Activated T-cell treated with anti-CD3 and anti-CD28 coated beads, Interleukin-2, amount 50 U/mL, for 4 hours (primary cell): Measurements from ENCODE around the gene LGALS7. TPM values are rescaled to one million over a fixed set of nuclear protein-coding genes. Genes with fewer than 3 reads are reported as not detected.
"Not testable (repeated sequence)": the region's sequence is repeated elsewhere in the genome, so short reads cannot be mapped to it uniquely, and the experiment has no call there.

Experiments
- ATAC-seq, 2 donors: fragments of 200-7000 bp; cut with Tn5 transposase; one replicate each; pipeline ENCODE4 v1.10.0; 2021
- DNase-seq: peaks from one replicate; pipeline ENCODE4 v3.0.0-alpha.2; 2020
- H3K27me3 Mint-ChIP-seq: one replicate; pipeline ENCODE4 v1.8.0; 2021; ENCODE audit warnings: low read depth, mixed read lengths
- H3K36me3 Mint-ChIP-seq: one replicate; pipeline ENCODE4 v1.8.0; 2022; ENCODE audit warnings: mixed read lengths; ENCODE audit not compliant: insufficient read depth
- H3K4me1 Mint-ChIP-seq: one replicate; pipeline ENCODE4 v1.8.0; 2021; ENCODE audit warnings: low read depth, mixed read lengths
- H3K4me3 Mint-ChIP-seq: one replicate; pipeline ENCODE4 v1.8.0; 2021; ENCODE audit warnings: mild to moderate bottlenecking, moderate library complexity, mixed read lengths
- H3K9me3 Mint-ChIP-seq: one replicate; pipeline ENCODE4 v1.8.0; 2021; ENCODE audit warnings: mixed read lengths
- total RNA-seq, 3 donors: library from RNA; stranded (reverse); gene quantifications; one replicate each; pipeline ENCODE4 v1.2.1, GENCODE V29; 2021

The LGALS7 gene
- total RNA-seq, 3 donors from 2014 or later: not detected

DNA sequence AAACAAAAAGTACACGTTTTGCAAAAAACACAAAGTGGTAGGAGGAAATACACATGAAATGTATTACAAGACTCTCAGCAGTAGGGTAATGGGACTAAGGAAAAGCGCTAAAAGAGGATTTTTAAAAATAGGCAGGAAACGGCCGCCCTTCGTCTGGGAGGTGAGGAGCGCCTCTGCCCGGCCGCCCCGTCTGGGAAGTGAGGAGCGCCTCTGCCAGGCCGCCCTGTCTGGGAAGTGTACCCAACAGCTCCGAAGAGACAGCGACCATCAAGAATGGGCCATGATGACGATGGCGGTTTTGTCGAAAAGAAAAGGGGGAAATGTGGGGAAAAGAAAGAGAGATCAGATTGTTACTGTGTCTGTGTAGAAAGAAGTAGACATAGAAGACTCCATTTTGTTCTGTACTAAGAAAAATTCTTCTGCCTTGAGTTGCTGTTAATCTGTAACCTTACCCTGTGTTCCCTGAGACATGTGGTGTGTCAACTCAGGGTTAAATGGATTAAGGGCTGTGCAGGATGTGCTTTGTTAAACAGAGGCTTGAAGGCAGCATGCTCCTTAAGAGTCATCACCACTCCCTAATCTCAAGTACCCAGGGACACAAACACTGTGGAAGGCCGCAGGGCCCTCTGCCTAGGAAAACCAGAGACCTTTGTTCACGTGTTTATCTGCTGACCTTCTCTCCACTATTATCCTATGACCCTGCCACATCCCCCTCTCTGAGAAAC, 34.2 kb upstream of the LGALS7 start:
- not testable (repeated sequence) for ATAC-seq, H3K27me3 Mint-ChIP-seq, H3K4me3 Mint-ChIP-seq, H3K36me3 Mint-ChIP-seq, H3K4me1 Mint-ChIP-seq, H3K9me3 Mint-ChIP-seq, DNase-seq

- Mint-ChIP-seq H3K36me3 (no peaks in the 10 kb centered on the region), H3K9me3 (no peaks in the 10 kb centered on the region), H3K4me1 (peaks cover 4% of the 10 kb centered on the region), H3K27me3 (no peaks in the 10 kb centered on the region), H3K4me3 (no peak overlapping the region)
- DNase-seq (no peak), ATAC-seq (no peak)
These were observed 33.1 kb upstream of the LGALS7 start for GRCh38 chr19:38806371-38806770.

DNA sequence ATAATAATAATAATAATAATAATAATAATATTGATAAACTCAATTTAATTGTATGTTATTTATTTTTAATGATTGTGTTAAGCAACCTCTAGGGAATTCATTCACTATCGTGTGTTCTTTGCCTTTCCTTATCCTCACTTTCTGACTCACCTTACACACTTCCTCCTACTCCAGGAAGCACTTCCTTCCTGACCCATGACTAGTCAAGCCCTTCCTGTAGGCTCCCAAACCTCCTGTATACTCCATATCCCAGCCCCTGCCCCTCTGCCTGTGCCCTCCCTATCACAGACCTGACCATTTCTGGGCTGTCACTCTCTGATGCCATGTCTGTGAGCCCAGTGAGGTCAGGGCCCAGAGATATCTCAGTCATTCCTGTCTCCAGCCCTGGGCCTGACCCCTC, 31.9 kb upstream of the LGALS7 start:
- ATAC-seq: no peak
- H3K27me3 Mint-ChIP-seq: no peaks in the 10 kb centered on the region
- peaks cover 4% of the 10 kb centered on the region for H3K4me1 Mint-ChIP-seq
- no peak overlapping the region for H3K4me3 Mint-ChIP-seq
- DNase-seq: no peak
- H3K36me3 Mint-ChIP-seq: no peaks in the 10 kb centered on the region
- no peaks in the 10 kb centered on the region for H3K9me3 Mint-ChIP-seq

DNA sequence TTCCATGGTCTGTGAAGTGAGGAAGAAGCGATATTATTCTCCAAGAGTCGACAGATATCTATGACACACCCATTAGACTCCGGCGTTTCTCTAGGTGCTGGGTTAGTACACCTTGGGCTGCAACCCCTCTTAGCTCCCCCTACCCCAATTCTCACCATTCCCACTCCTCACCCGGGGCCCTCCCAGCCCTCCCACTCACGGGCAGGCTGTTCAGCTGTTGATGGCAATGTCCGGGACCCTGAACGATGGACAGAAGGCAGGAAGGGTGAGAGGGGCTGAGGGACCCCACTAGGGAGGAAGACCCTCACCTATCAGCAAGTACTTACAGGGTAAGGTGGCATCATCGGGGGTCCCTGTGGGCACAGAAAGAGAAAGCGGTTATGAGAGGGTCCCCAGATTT, 30.2 kb upstream of the LGALS7 start:
- DNase-seq (no peak), ATAC-seq (no peak)
- no peaks in the 10 kb centered on the region for H3K9me3 Mint-ChIP-seq
- no peak overlapping the region for H3K4me3 Mint-ChIP-seq
- H3K4me1 Mint-ChIP-seq: peaks cover 4% of the 10 kb centered on the region
- H3K27me3 Mint-ChIP-seq: no peaks in the 10 kb centered on the region
- H3K36me3 Mint-ChIP-seq: no peaks in the 10 kb centered on the region

- Mint-ChIP-seq H3K4me1 (peaks cover 4% of the 10 kb centered on the region), H3K4me3 (no peak overlapping the region), H3K36me3 (no peaks in the 10 kb centered on the region), H3K9me3 (no peaks in the 10 kb centered on the region), H3K27me3 (no peaks in the 10 kb centered on the region)
- DNase-seq (no peak), ATAC-seq (no peak)
These were observed 28.2 kb upstream of the LGALS7 start for GRCh38 chr19:38801359-38802095.

DNA sequence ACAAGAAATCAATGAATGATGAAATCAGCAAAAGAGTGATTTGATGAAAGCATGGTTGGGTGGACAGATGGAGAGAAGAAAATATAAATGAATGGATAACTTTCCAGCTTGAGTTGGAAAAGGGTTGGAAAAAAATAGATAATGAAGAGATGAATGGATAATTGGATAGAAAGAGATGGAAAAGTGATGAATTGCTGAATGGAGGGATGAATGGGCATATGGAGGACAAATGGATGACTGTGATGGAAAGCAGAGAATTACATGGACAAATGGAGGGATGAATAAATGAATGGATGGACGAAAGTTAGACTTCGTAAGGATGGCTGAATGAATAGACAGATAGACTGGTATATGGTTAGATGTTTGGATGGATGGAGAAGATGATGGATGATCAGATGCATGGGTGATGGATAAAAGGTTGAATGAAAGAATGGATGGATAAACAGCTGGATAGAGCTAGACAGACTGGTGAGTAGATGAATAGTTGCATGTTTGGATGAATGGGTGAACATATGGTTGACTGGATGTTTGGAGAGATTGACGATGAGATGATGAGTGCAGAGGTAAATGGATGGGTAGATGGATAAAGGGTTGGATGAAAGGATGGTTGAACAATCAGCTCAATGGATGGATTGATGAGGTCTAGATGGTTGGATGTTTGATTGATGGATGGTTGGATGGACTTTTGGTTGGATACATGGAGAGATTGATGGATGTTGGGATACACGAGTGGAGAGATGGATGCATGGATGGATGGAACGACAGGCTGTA, 27.4 kb upstream of the LGALS7 start:
- no peaks in the 10 kb centered on the region for H3K9me3 Mint-ChIP-seq
- peaks cover 4% of the 10 kb centered on the region for H3K4me1 Mint-ChIP-seq
- DNase-seq: no peak
- H3K36me3 Mint-ChIP-seq: no peaks in the 10 kb centered on the region
- no peak overlapping the region for H3K4me3 Mint-ChIP-seq
- ATAC-seq: no peak
- H3K27me3 Mint-ChIP-seq: no peaks in the 10 kb centered on the region

DNA sequence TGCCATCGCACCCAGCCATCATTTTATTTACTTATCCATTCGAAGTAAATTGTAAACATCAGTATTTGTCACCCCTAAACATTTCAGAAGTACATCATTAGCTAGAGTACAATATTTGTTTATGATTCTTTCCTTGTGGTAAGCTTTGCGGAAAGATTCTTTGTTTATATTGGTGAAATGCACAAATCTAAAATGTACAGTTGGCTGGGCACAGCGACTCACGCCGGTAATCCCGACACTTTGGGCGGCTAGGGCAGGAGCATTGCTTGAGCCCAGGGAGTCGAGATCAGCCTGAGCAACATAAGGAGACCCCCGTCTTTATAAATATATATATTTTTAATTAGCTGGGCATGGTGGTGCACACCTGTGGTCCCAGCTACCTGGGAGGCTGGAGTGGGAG, 25.8 kb upstream of the LGALS7 start:
- Mint-ChIP-seq H3K36me3 (no peaks in the 10 kb centered on the region), H3K4me3 (no peak overlapping the region), H3K27me3 (no peaks in the 10 kb centered on the region), H3K4me1 (no peaks in the 10 kb centered on the region), H3K9me3 (no peaks in the 10 kb centered on the region)
- no peak for DNase-seq
- ATAC-seq: no peak

GRCh38 chr19:38797781-38798180, 24.5 kb upstream of the LGALS7 start:
- H3K36me3 Mint-ChIP-seq, H3K27me3 Mint-ChIP-seq, DNase-seq, H3K9me3 Mint-ChIP-seq, H3K4me1 Mint-ChIP-seq, H3K4me3 Mint-ChIP-seq, ATAC-seq: not testable (repeated sequence)

GRCh38 chr19:38796154-38796553, 22.8 kb upstream of the LGALS7 start:
- Mint-ChIP-seq H3K36me3 (no peaks in the 10 kb centered on the region), H3K27me3 (no peaks in the 10 kb centered on the region)
- no peak for ATAC-seq

DNA sequence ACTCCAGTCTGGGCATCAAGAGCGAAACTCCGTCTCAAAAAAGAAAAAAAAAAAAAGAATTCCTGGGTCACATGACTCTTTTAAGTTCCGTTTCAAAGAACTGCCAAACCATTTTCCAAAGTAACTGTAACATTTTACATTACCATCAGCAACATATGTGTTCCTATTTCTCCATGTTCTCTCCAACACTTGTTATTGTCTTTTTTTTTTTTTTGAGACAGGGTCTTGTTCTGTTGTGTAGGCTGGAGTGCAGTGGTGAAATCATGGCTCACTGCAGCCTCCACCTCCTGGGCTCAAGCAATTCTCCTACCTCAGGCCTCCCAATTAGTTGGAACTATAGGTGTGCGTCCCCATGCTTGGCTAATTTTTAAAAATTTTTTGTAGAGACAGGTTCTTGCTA, 22.2 kb upstream of the LGALS7 start:
- peaks cover 6% of the 10 kb centered on the region for H3K4me1 Mint-ChIP-seq
- H3K36me3 Mint-ChIP-seq: no peaks in the 10 kb centered on the region
- ATAC-seq: no peak
- no peak for DNase-seq
- no peaks in the 10 kb centered on the region for H3K9me3 Mint-ChIP-seq
- H3K27me3 Mint-ChIP-seq: no peaks in the 10 kb centered on the region
- H3K4me3 Mint-ChIP-seq: no peak overlapping the region

More at GRCh38 chr19:38796154-38796553, 22.8 kb upstream of the LGALS7 start:
- no peaks in the 10 kb centered on the region for H3K9me3 Mint-ChIP-seq
- H3K4me3 Mint-ChIP-seq: no peak overlapping the region
- peaks cover 6% of the 10 kb centered on the region for H3K4me1 Mint-ChIP-seq
- no peak for DNase-seq

DNA sequence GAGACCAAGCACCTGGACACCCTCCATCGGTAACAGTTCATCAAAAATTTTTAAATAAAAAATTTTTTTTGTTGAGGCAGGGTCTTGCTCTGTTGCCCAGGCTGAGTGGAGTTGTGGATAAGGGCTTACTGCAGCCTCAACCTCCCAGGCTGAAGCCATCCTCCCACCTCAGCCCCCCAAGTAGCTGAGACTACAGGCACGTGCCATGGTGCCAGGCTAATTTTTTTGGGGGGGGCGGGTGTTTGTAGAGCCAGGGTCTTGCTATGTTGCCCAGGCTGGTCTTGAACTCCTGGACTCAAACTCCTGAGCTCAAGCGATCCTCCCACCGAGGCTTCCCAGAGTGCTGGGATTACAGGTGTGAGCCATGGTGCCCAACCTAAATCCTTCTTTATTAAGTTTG, 20.4 kb upstream of the LGALS7 start:
- ATAC-seq (no peak), DNase-seq (no peak)
- Mint-ChIP-seq H3K4me3 (no peak overlapping the region), H3K4me1 (peaks cover 6% of the 10 kb centered on the region), H3K27me3 (no peaks in the 10 kb centered on the region), H3K9me3 (no peaks in the 10 kb centered on the region), H3K36me3 (no peaks in the 10 kb centered on the region)

DNA sequence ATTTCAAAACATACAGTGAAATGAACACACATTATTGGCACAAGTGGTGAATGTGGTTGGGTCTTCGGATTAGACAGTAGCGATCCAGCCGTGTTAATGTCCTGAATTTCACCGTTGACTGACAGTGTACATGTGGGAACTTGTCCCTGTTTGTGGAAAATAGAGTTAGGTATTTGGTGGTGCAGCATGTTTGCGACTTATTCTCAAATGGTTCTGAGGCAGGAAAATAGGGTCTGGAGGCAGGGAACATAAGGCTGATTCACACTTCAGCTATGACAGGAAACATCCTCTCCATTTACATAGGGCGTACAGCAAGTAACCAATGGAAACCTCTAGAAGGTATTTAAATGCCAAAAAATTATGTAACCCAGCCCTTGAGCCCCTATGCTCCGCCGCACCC, 19.9 kb upstream of the LGALS7 start:
- H3K36me3 Mint-ChIP-seq: no peaks in the 10 kb centered on the region
- no peak for ATAC-seq
- peak overlapping the region; percentile 13 for H3K4me3 Mint-ChIP-seq
- no peaks in the 10 kb centered on the region for H3K9me3 Mint-ChIP-seq
- H3K27me3 Mint-ChIP-seq: no peaks in the 10 kb centered on the region
- DNase-seq: no peak
- peaks cover 6% of the 10 kb centered on the region for H3K4me1 Mint-ChIP-seq

- no peaks in the 10 kb centered on the region for H3K27me3 Mint-ChIP-seq
- ATAC-seq: peak; percentile 23 to 35
- DNase-seq: peak; percentile 11
- no peaks in the 10 kb centered on the region for H3K9me3 Mint-ChIP-seq
- peaks cover 6% of the 10 kb centered on the region for H3K4me1 Mint-ChIP-seq
- H3K4me3 Mint-ChIP-seq: peak overlapping the region; percentile 13
- no peaks in the 10 kb centered on the region for H3K36me3 Mint-ChIP-seq
These were observed 19.2 kb upstream of the LGALS7 start for GRCh38 chr19:38792250-38793111.
